ENCODE data around the gene EMP1.

DNA sequence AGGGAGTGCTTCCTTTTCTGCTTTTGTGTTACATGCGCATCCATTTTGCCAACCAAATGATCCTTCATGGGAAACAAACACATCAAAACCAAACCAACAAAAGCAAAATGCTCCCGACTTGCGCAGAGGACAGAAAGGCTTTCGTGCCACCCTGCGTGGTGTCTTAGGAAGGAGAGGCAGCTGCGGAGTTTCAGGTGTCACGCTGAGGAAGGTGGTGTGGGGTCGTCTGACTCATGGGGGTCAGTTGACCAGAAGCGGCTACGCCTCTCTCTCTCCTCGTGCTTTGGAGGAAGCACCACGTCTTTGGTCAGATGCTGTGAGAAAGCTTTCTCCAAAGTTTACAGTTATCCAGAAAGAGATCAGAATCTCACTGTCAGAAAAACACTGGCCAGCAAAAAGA is 7.9 kb downstream of the EMP1 start:
- TF ChIP-seq POLR2A (IDR thresholded peaks at IDR 0.05; ENCODE audit: low read depth, low read length): no peak
- TF ChIP-seq, protein P1, sequence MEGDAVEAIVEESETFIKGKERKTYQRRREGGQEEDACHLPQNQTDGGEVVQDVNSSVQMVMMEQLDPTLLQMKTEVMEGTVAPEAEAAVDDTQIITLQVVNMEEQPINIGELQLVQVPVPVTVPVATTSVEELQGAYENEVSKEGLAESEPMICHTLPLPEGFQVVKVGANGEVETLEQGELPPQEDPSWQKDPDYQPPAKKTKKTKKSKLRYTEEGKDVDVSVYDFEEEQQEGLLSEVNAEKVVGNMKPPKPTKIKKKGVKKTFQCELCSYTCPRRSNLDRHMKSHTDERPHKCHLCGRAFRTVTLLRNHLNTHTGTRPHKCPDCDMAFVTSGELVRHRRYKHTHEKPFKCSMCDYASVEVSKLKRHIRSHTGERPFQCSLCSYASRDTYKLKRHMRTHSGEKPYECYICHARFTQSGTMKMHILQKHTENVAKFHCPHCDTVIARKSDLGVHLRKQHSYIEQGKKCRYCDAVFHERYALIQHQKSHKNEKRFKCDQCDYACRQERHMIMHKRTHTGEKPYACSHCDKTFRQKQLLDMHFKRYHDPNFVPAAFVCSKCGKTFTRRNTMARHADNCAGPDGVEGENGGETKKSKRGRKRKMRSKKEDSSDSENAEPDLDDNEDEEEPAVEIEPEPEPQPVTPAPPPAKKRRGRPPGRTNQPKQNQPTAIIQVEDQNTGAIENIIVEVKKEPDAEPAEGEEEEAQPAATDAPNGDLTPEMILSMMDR (IDR thresholded peaks at IDR 0.05; ENCODE audit: extremely low read depth in 1 of 2, insufficient read depth in 1 of 2, low read depth in 1 of 2, low read length in 2 of 2): no peak
- peak; percentile 23 for TF ChIP-seq MYC (IDR thresholded peaks at IDR 0.05; ENCODE audit: low read depth, low read length)
- peak; percentile 37 for TF ChIP-seq JUN (IDR thresholded peaks at IDR 0.05; ENCODE audit: borderline replicate concordance, insufficient read depth, insufficient read length, low read depth)
- TF ChIP-seq POLR2AphosphoS5 (IDR thresholded peaks at IDR 0.05; ENCODE audit: insufficient read depth, low read depth, low read length): peak; percentile 9

Data from endothelial cell of umbilical vein (primary cell).